ENCODE results near the gene MORN3. TPM values are rescaled to one million over a fixed set of nuclear protein-coding genes. Genes with fewer than 3 reads are reported as not detected.

The MORN3 gene
- total and polyA plus RNA-seq, 2 of the 8 experiments (the other 6 are each of a cell fraction or from before 2014, with no cell fraction given): 0.39 to 0.93 TPM

GRCh38 chr12:121649819-121650353 lies 19.6 kb downstream of the MORN3 start (continued):
- no peak for TF ChIP-seq ZNF274 (IDR thresholded peaks at IDR 0.05; ENCODE audit: borderline replicate concordance, extremely low read depth, low read length)

Measured in H1 (cell line).